GM12878 (cell line): Measurements from ENCODE around the gene RFLNA. TPM values are rescaled to one million over a fixed set of nuclear protein-coding genes. Genes with fewer than 3 reads are reported as not detected.

Source experiments
- ATAC-seq: fragments of 200-7000 bp; cut with Tn5 transposase; 3 replicates; pipeline ENCODE4 v1.9.1; 2020; ENCODE audit warnings: mild to moderate bottlenecking, moderate library complexity
- BruUV-seq: library from RNA; stranded (reverse); fragments of 400-500 nt; replicated peaks from 2 replicates; lab custom pipeline; 2021; lab: Mats Ljungman, UMichigan
- CTCF ChIA-PET: fragments of 300-600 bp; sonication (Branson Sonifier 250); formaldehyde crosslinking; extraction: SDS; loops from one replicate; lab custom pipeline; 2021; ENCODE audit warnings: inconsistent platforms; lab: Yijun Ruan, JAX
- POLR2A ChIA-PET: fragments of 350-600 bp; formaldehyde crosslinking; extraction: SDS; loops from one replicate; lab custom pipeline; 2021; ENCODE audit warnings: inconsistent platforms; lab: Charles Lee
- RAD21 ChIA-PET: fragments of 300-600 bp; sonication (Branson Sonifier 250); formaldehyde crosslinking; loops from one replicate; lab custom pipeline; 2023; ENCODE audit warnings: antibody characterized with exemption; ENCODE audit not compliant: unreplicated experiment; lab: Charles Lee
- SMC1A ChIA-PET: fragments of 300-600 bp; sonication (Branson Sonifier 250); formaldehyde crosslinking; loops from one replicate; lab custom pipeline; 2023; ENCODE audit not compliant: unreplicated experiment, uncharacterized antibody; lab: Charles Lee
- DNase-seq: peaks from one replicate; pipeline ENCODE4 v3.0.0-alpha.2; 2011; ENCODE audit warnings: low read depth, low spot score
- FAIRE-seq: peaks from 3 replicates; lab custom pipeline; 2011; peaks lifted over from hg19 to GRCh38; lab: Jason Lieb, UNC
- H2AFZ ChIP-seq: 2 replicates; pipeline ENCODE4 v1.6.0; 2011; ENCODE audit warnings: low read depth, low read length, control low read depth; ENCODE audit not compliant: control insufficient read depth
- H3K27ac ChIP-seq: 2 replicates; pipeline ENCODE4 v1.5.1; 2011; ENCODE audit warnings: control low read depth; ENCODE audit not compliant: control insufficient read depth, insufficient read depth
- H3K27me3 ChIP-seq, 2 experiments: replicated peaks in 1 of 2; 2 replicates each; pipeline versions ENCODE4 v1.6.0 to v1.6.1; 2011; ENCODE audit warnings: low read length in 1 of 2; ENCODE audit not compliant: control insufficient read depth in 2 of 2, insufficient read depth in 2 of 2
- H3K36me3 ChIP-seq, 2 experiments: 2 replicates each; pipeline ENCODE4 v1.5.1; 2011; ENCODE audit warnings: low read length in 1 of 2; ENCODE audit not compliant: control insufficient read depth in 2 of 2, insufficient read depth in 2 of 2
- H3K4me1 ChIP-seq: 2 replicates; pipeline ENCODE4 v1.6.1; 2011; ENCODE audit warnings: mild to moderate bottlenecking, low read length, moderate library complexity, mixed read lengths; ENCODE audit not compliant: control insufficient read depth, insufficient read depth
- H3K4me2 ChIP-seq: 2 replicates; pipeline ENCODE4 v1.6.0; 2011; ENCODE audit warnings: control low read depth; ENCODE audit not compliant: control insufficient read depth, insufficient read depth
- H3K4me3 ChIP-seq: fragments of 200-600 bp; sonication (generic); 2 replicates; pipeline ENCODE4 v1.5.1; 2016
- H3K79me2 ChIP-seq: 2 replicates; pipeline ENCODE4 v1.6.0; 2011; ENCODE audit warnings: low read length; ENCODE audit not compliant: control insufficient read depth, insufficient read depth
- H3K9ac ChIP-seq: 2 replicates; pipeline ENCODE4 v1.8.0; 2011; ENCODE audit warnings: low read length, control low read depth, mixed read lengths; ENCODE audit not compliant: control insufficient read depth, insufficient read depth
- H3K9me3 ChIP-seq: replicated peaks from 3 replicates; pipeline ENCODE4 v1.5.1; 2011; ENCODE audit warnings: mild to moderate bottlenecking, low read length; ENCODE audit not compliant: control insufficient read depth, insufficient read depth
- H4K20me1 ChIP-seq: 2 replicates; pipeline ENCODE4 v1.6.0; 2011; ENCODE audit not compliant: control insufficient read depth, insufficient read depth
- BCL3 ChIP-seq: IDR thresholded peaks from 2 replicates; pipeline ENCODE4 v1.6.1; 2011; ENCODE audit warnings: borderline replicate concordance, low read depth, mild to moderate bottlenecking, moderate library complexity, low read length; ENCODE audit not compliant: insufficient read depth, poor library complexity, severe bottlenecking
- CTCF ChIP-seq, 3 experiments: IDR thresholded peaks in 2 of 3; conservative IDR thresholded peaks in 1 of 3; 2 replicates each; pipeline ENCODE4 v1.5.1; 2011; ENCODE audit warnings: low read depth in 3 of 3, low read length in 3 of 3, mild to moderate bottlenecking in 3 of 3, control low read depth in 2 of 3, moderate library complexity in 2 of 3, inconsistent platforms in 1 of 3, mixed read lengths in 1 of 3; ENCODE audit not compliant: control insufficient read depth in 2 of 3, insufficient read depth in 1 of 3; ENCODE audit errors: extremely low read depth in 1 of 3
- ESRRA ChIP-seq: IDR thresholded peaks from 2 replicates; pipeline ENCODE4 v1.6.1; 2012; ENCODE audit warnings: mild to moderate bottlenecking, low read length, improper control_type of control experiment
- GABPA ChIP-seq: IDR thresholded peaks from 2 replicates; pipeline ENCODE4 v1.6.1; 2014; ENCODE audit warnings: antibody characterized with exemption, low read depth, mild to moderate bottlenecking, inconsistent platforms
- IKZF2 ChIP-seq, 2 experiments: fragments of 450-650 bp; IDR thresholded peaks; 2 replicates each; pipeline ENCODE4 v1.6.1; 2017; ENCODE audit warnings: mild to moderate bottlenecking in 2 of 2, moderate library complexity in 2 of 2
- IRF3 ChIP-seq: fragments of 450-650 bp; IDR thresholded peaks from 2 replicates; pipeline ENCODE4 v1.6.1; 2014; ENCODE audit warnings: mild to moderate bottlenecking
- NFYA ChIP-seq: IDR thresholded peaks from 2 replicates; pipeline ENCODE4 v1.6.1; 2011; ENCODE audit warnings: low read depth, mild to moderate bottlenecking, low read length, improper control_type of control experiment, borderline replicate concordance
- RB1 ChIP-seq: fragments of 450-650 bp; formaldehyde crosslinking; IDR thresholded peaks from 2 replicates; pipeline ENCODE4 v1.6.1; 2017; ENCODE audit warnings: mild to moderate bottlenecking, borderline replicate concordance
- RBBP5 ChIP-seq: fragments of 200-600 bp; sonication (generic); conservative IDR thresholded peaks from 2 replicates; pipeline ENCODE4 v1.6.1; 2016
- RELA ChIP-seq: fragments of 450-650 bp; IDR thresholded peaks from 2 replicates; pipeline ENCODE4 v1.8.0; 2014; ENCODE audit warnings: borderline replicate concordance; ENCODE audit not compliant: partially characterized antibody
- WGBS: methylation state at CpG from one replicate; pipeline ENCODE4 v1.1.6; 2016; ENCODE audit warnings: low lambda C conversion rate; ENCODE audit not compliant: insufficient replicate concordance, insufficient coverage; ENCODE audit errors: missing lambda C conversion rate; 5-methylcytosine and 5-hydroxymethylcytosine counted together
- in situ Hi-C: fragments of 300-500 bp; cut with MboI; formaldehyde crosslinking; loops from 9 replicates; pipeline ENCODE4 v1.14.3; 2018; ENCODE audit warnings: mixed read lengths
- intact Hi-C: fragments of 100-400 bp; cut with micrococcal nuclease; formaldehyde crosslinking; loops from one replicate; pipeline ENCODE4 v1.14.2; 2022; ENCODE audit not compliant: unreplicated experiment
- polyA plus RNA-seq, 11 experiments: library from polyadenylated mRNA; depleted of rRNA in 4 of 11; unstranded in 6 of 11; stranded (reverse) in 5 of 11; fragments of >200 nt; fragmentation: Nextera tagmentation in 4 of 11; fragmentation: Illumina TruSeq in 1 of 11; extraction: Ambion mirVana in 4 of 11; extraction: Trizol in 1 of 11; gene quantifications; 1 replicate in 1 of 11; 2 replicates in 10 of 11; pipeline versions ENCODE4 v1.2.1 to v1.2.3, GENCODE V29; 2011 to 2016; ENCODE audit warnings: inconsistent platforms in 2 of 11, missing spikeins in 2 of 11, low read depth in 1 of 11
- total RNA-seq, 4 experiments: library from RNA; depleted of rRNA in 3 of 4; stranded (reverse); fragments of >200 nt in 3 of 4; fragmentation: Illumina TruSeq in 1 of 4; extraction: Trizol in 1 of 4; gene quantifications; 2 replicates each; pipeline versions ENCODE4 v1.2.1 to v1.2.3, GENCODE V29; 2013 to 2021

The RFLNA gene
- total and polyA plus RNA-seq, 10 of the 15 experiments (the other 5 are each of a cell fraction or from before 2014, with no cell fraction given) = 0.08 TPM; not detected in 9

GRCh38 chr12:124344526-124344925 is 49.6 kb downstream of the RFLNA start:
- H3K27me3 ChIP-seq = no peaks in the 10 kb centered on the region
- H3K4me3 ChIP-seq = no peak overlapping the region
- no peaks in the 10 kb centered on the region for H3K4me1 ChIP-seq
- no TSS peak for BruUV-seq
- H3K9me3 ChIP-seq = no peaks in the 10 kb centered on the region
- ATAC-seq (no peak), DNase-seq (no peak)
- no peaks in the 10 kb centered on the region for H4K20me1 ChIP-seq
- no peak overlapping the region for H3K9ac ChIP-seq
- intact Hi-C loops = no loop called here
- H3K36me3 ChIP-seq = peaks cover 22 to 29% of the 10 kb centered on the region in 2 experiments
- SMC1A ChIA-PET = no interaction called here
- no peaks in the 10 kb centered on the region for H3K79me2 ChIP-seq
- TF ChIP-seq BCL3 (no peak), RBBP5 (no peak), GABPA (no peak), IKZF2 (IDR thresholded peaks at IDR 0.05) (no peak), NFYA (no peak), ESRRA (no peak), RELA (no peak), IRF3 (no peak), CTCF (IDR thresholded peaks at IDR 0.05 in 2 of 3, conservative IDR thresholded peaks at IDR 0.05 in 1 of 3; ENCODE audit: control insufficient read depth in 2 of 3, extremely low read depth in 1 of 3, insufficient read depth in 1 of 3, low read depth in 3 of 3, low read length in 3 of 3) (no peak), RB1 (no peak)
- TF ChIP-seq, all 136 proteins: peak for 0
- RAD21 ChIA-PET = no interaction called here
- H3K4me2 ChIP-seq = no peak overlapping the region
- 99% methylated on average over 30 of the region's 38 CpGs for WGBS
- H2AFZ ChIP-seq = no peak overlapping the region
- H3K27ac ChIP-seq = no peak overlapping the region
- no peak for FAIRE-seq
- CTCF ChIA-PET = no interaction called here
- in situ Hi-C loops = no loop called here
- POLR2A ChIA-PET = no interaction called here
